DND-41 (cell line): ENCODE data around the gene IL10RA.

Source experiments
- ATAC-seq: fragments of 200-7000 bp; cut with Tn5 transposase; 3 replicates; pipeline ENCODE4 v1.9.1; 2021; ENCODE audit warnings: low read depth; ENCODE audit not compliant: insufficient read depth
- DNase-seq: peaks from one replicate; pipeline ENCODE4 v3.0.0-alpha.2; 2020
- H2AFZ ChIP-seq: 2 replicates; pipeline ENCODE4 v1.6.0; 2012; ENCODE audit warnings: low read depth, low read length
- H3K27ac ChIP-seq: 2 replicates; pipeline ENCODE4 v1.5.1; 2012; ENCODE audit warnings: low read length, inconsistent platforms
- H3K27me3 ChIP-seq: fragments of 200-600 bp; sonication (generic); 2 replicates; pipeline ENCODE4 v1.6.0; 2012; ENCODE audit warnings: low read length, mild to moderate bottlenecking, inconsistent platforms; ENCODE audit not compliant: insufficient read depth, poor library complexity
- H3K36me3 ChIP-seq: 2 replicates; pipeline ENCODE4 v1.5.1; 2012; ENCODE audit warnings: low read length, inconsistent platforms; ENCODE audit not compliant: insufficient read depth
- H3K4me1 ChIP-seq: 2 replicates; pipeline ENCODE4 v1.5.1; 2012; ENCODE audit warnings: mild to moderate bottlenecking, low read length; ENCODE audit not compliant: insufficient read depth
- H3K4me2 ChIP-seq: 2 replicates; pipeline ENCODE4 v1.6.0; 2012; ENCODE audit warnings: mild to moderate bottlenecking, moderate library complexity, low read length, inconsistent platforms; ENCODE audit not compliant: insufficient read depth
- H3K4me3 ChIP-seq, 2 experiments: fragments of 200-600 bp in 1 of 2; shearing (Covaris generic) in 1 of 2; 2 replicates each; pipeline ENCODE4 v1.5.1; 2012 to 2016; ENCODE audit warnings: inconsistent platforms in 2 of 2, low read length in 2 of 2, mild to moderate bottlenecking in 2 of 2, low read depth in 1 of 2, moderate library complexity in 1 of 2
- H3K79me2 ChIP-seq: 2 replicates; pipeline ENCODE4 v1.6.0; 2012; ENCODE audit warnings: low read length, inconsistent platforms; ENCODE audit not compliant: insufficient read depth
- H3K9ac ChIP-seq: 2 replicates; pipeline ENCODE4 v1.6.0; 2012; ENCODE audit warnings: low read depth, mild to moderate bottlenecking, inconsistent platforms, low read length, moderate library complexity
- H3K9me3 ChIP-seq: 2 replicates; pipeline ENCODE4 v1.5.1; 2012; ENCODE audit warnings: low read length, moderate library complexity, mild to moderate bottlenecking, inconsistent platforms; ENCODE audit not compliant: insufficient read depth, severe bottlenecking
- H4K20me1 ChIP-seq: 2 replicates; pipeline ENCODE4 v1.6.0; 2012; ENCODE audit warnings: low read length; ENCODE audit not compliant: insufficient read depth
- EZH2 ChIP-seq: IDR thresholded peaks from 3 replicates; pipeline ENCODE4 v1.6.1; 2012; ENCODE audit warnings: borderline replicate concordance, low read depth, mild to moderate bottlenecking, moderate library complexity, low read length, inconsistent platforms; ENCODE audit not compliant: severe bottlenecking
- TF ChIP-seq, protein P1 (sequence below): IDR thresholded peaks from 2 replicates; pipeline ENCODE4 v1.5.1; 2012; ENCODE audit warnings: borderline replicate concordance, low read length, moderate library complexity, mild to moderate bottlenecking; ENCODE audit not compliant: poor library complexity, severe bottlenecking; ENCODE audit errors: extremely low read depth

IL10RA gene

GRCh38 chr11:118003456-118003855 lies 17.3 kb downstream of the IL10RA start:
- H3K27me3 ChIP-seq = no peaks in the 10 kb centered on the region
- H3K27ac ChIP-seq = no peak overlapping the region
- no peak overlapping the region for H3K4me3 ChIP-seq
- H3K4me1 ChIP-seq = peaks cover 24% of the 10 kb centered on the region
- no peaks in the 10 kb centered on the region for H3K79me2 ChIP-seq
- no peak overlapping the region for H2AFZ ChIP-seq
- no peaks in the 10 kb centered on the region for H3K36me3 ChIP-seq
- H3K4me2 ChIP-seq = no peak overlapping the region
- H3K9ac ChIP-seq = no peak overlapping the region
- no peaks in the 10 kb centered on the region for H3K9me3 ChIP-seq
- ATAC-seq = no peak
- no peak for TF ChIP-seq EZH2
- TF ChIP-seq, protein P1, sequence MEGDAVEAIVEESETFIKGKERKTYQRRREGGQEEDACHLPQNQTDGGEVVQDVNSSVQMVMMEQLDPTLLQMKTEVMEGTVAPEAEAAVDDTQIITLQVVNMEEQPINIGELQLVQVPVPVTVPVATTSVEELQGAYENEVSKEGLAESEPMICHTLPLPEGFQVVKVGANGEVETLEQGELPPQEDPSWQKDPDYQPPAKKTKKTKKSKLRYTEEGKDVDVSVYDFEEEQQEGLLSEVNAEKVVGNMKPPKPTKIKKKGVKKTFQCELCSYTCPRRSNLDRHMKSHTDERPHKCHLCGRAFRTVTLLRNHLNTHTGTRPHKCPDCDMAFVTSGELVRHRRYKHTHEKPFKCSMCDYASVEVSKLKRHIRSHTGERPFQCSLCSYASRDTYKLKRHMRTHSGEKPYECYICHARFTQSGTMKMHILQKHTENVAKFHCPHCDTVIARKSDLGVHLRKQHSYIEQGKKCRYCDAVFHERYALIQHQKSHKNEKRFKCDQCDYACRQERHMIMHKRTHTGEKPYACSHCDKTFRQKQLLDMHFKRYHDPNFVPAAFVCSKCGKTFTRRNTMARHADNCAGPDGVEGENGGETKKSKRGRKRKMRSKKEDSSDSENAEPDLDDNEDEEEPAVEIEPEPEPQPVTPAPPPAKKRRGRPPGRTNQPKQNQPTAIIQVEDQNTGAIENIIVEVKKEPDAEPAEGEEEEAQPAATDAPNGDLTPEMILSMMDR = no peak
- H4K20me1 ChIP-seq = no peaks in the 10 kb centered on the region
- no peak for DNase-seq

DNA sequence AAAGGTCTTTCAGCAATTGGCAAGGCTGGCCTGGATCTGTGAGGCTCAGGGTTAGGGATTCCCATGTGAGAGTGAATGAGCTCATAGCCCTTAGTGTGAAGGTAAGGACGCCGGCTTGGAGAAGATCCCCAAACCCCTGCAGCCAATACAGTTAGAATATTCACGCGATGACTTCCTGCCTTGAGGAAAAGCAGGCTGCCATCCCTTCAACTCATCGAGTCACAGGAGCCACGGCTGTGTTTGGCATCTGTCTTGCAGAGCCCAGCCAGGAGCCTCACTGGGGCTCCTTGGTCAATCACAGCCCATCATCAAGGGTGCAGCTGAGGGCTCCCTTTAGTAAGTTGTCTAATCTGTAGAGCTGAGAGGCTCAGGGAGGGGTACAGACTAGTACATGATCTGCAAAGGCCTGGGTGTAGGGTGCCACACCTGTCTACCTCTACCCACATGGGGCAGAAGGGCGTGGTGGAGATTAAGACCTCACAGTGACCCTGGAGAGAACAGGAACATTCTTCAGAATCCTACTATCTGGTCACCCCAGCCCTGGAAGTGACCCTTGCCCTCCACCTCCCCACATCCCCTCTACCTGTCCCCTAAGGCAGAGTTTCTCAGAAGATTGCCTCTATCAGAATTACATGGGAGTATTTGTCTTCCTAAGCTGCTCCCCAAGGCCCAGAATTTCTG lies 18.5 kb downstream of the IL10RA start:
- Histone ChIP-seq H3K79me2 (no peaks in the 10 kb centered on the region), H2AFZ (no peak overlapping the region), H3K4me1 (peaks cover 24% of the 10 kb centered on the region), H3K36me3 (no peaks in the 10 kb centered on the region), H3K4me3 (no peak overlapping the region), H3K27ac (no peak overlapping the region), H3K9ac (no peak overlapping the region), H3K9me3 (no peaks in the 10 kb centered on the region), H3K27me3 (no peaks in the 10 kb centered on the region), H4K20me1 (no peaks in the 10 kb centered on the region), H3K4me2 (no peak overlapping the region)
- ATAC-seq (no peak), DNase-seq (no peak)
- TF ChIP-seq, protein P1 = no peak
- TF ChIP-seq EZH2 = no peak

DNA sequence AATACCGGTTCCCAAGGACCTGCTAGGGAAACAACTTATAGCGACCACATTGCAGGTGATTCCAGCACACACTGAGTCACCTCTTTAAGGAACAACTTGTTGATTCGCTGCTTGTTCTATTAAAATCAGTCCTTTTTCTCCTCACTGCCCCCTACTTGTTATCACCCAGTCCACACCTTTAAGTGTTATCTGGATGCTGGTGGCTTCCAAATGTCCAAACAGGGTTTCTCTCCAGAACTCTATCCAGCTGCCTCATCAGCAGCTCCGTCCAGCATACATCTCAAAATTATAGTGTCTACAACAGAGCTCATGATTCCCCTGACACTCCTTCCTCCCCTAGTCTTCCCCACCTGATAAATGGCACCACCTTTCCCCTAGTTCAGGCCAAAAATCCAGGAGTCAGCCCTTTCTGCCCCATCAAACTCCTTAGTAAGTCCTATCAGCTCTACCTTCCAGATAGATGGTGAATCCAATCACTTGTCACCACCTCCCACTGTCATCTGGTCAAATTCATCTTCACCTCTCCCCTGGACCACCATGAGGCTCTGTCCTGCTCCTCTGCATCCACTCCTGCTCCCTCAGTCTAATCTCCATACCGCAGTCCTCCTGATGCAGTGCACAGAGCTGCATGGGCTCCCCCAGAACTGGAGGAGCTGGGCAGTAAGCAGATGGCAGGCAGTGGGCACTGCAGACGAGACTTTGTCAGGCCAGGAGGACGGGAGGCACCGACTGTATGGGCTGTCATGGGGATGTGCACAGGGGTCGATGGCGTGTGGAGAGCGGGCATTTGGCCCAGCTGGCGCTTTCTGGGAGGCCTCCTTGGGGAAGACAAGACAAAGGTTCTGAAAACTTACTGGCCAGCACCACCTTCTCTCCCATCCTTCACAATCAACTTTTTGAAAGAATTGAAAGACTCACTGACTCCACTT lies 19.3 kb downstream of the IL10RA start:
- H3K4me3 ChIP-seq = no peak overlapping the region
- TF ChIP-seq, protein P1 = no peak
- no peak for TF ChIP-seq EZH2
- H3K9ac ChIP-seq = no peak overlapping the region
- no peak overlapping the region for H2AFZ ChIP-seq
- ATAC-seq (no peak), DNase-seq (no peak)
- H3K27me3 ChIP-seq = no peaks in the 10 kb centered on the region
- no peaks in the 10 kb centered on the region for H3K9me3 ChIP-seq
- H3K4me1 ChIP-seq = peaks cover 24% of the 10 kb centered on the region
- H3K36me3 ChIP-seq = no peaks in the 10 kb centered on the region
- no peaks in the 10 kb centered on the region for H3K79me2 ChIP-seq
- no peak overlapping the region for H3K27ac ChIP-seq
- no peaks in the 10 kb centered on the region for H4K20me1 ChIP-seq
- no peak overlapping the region for H3K4me2 ChIP-seq
